OCI-M2 (cell line): ENCODE measurements around the gene ANKHD1.

Experiments
- DNase-seq: peaks from one replicate; lab custom pipeline; 2025; ENCODE audit not compliant: unreplicated experiment; lab: John Stamatoyannopoulos, UW

The ANKHD1 gene

GRCh38 chr5:140367256-140368013, 34.2 kb upstream of the ANKHD1 start:
- DNase-seq = no peak

GRCh38 chr5:140371356-140372151, 30.1 kb upstream of the ANKHD1 start:
- no peak for DNase-seq

GRCh38 chr5:140372971-140373487, 28.6 kb upstream of the ANKHD1 start:
- no peak for DNase-seq

- DNase-seq = no peak
These were observed 20.3 kb upstream of the ANKHD1 start for GRCh38 chr5:140381351-140381750.

GRCh38 chr5:140381972-140382371, 19.7 kb upstream of the ANKHD1 start:
- DNase-seq = no peak

GRCh38 chr5:140382866-140383265, 18.8 kb upstream of the ANKHD1 start:
- no peak for DNase-seq

GRCh38 chr5:140383300-140383699, 18.3 kb upstream of the ANKHD1 start:
- no peak for DNase-seq

- DNase-seq = no peak
These were observed 13.6 kb upstream of the ANKHD1 start for GRCh38 chr5:140388052-140388451.

- no peak for DNase-seq
These were observed 10.3 kb upstream of the ANKHD1 start for GRCh38 chr5:140391312-140391711.

GRCh38 chr5:140391732-140392131, 9.9 kb upstream of the ANKHD1 start:
- DNase-seq = no peak

- no peak for DNase-seq
These were observed 7.9 kb upstream of the ANKHD1 start for GRCh38 chr5:140393738-140394137.

GRCh38 chr5:140398379-140398811, 3.2 kb upstream of the ANKHD1 start:
- no peak for DNase-seq

- no peak for DNase-seq
These were observed 1.5 kb upstream of the ANKHD1 start for GRCh38 chr5:140399979-140400729.

GRCh38 chr5:140400730-140401361, 787 bp upstream of the ANKHD1 start:
- DNase-seq = no peak

GRCh38 chr5:140402258-140403074, 833 bp downstream of the ANKHD1 start:
- DNase-seq = peak; percentile 29

- no peak for DNase-seq
These were observed 2.0 kb downstream of the ANKHD1 start for GRCh38 chr5:140403613-140404012.

GRCh38 chr5:140408750-140409241, 7.2 kb downstream of the ANKHD1 start:
- no peak for DNase-seq

- no peak for DNase-seq
These were observed 11.6 kb downstream of the ANKHD1 start for GRCh38 chr5:140413230-140413629.

- no peak for DNase-seq
These were observed 15.6 kb downstream of the ANKHD1 start for GRCh38 chr5:140417235-140417634.
